ENCODE measurements around the gene CCKAR.

DNA sequence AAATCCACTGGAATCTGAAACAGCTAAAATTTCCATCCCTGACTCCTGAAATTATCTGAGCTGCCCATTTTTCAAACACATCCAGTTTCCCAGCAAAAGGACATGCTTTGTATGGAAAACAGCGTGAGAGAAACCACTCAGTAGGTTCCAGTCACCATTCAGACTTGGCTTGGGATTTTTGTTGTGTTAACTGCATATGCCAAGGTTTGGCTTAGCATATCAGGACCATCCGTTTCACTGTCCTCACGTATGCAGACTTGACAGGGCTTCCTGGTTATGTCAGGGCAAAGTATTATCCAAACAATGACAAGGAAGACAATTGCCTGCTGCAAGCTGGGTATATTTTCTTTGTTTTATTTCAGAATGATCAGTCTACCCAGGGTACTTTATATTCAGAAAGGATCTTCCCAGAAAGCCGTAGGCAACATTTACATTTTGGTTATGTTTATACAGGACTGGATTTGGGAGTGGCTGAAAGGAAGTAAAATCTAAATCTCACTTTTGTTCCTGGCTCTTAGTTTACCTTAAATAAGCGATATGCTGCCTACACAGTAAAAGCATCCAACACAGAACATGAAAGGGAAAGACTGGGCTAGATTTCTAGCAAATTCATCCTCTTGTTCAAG, 41.3 kb upstream of the CCKAR start:
- no peak for TF ChIP-seq CTCF (IDR thresholded peaks at IDR 0.05)
- TF ChIP-seq POLR2A (IDR thresholded peaks at IDR 0.05): no peak
